ENCODE measurements around the gene DDX24. TPM values are rescaled to one million over a fixed set of nuclear protein-coding genes. Genes with fewer than 3 reads are reported as not detected.

DDX24 gene
- total RNA-seq, 4 donors from 2014 or later: 182 to 252 (median 201) TPM

GRCh38 chr14:94119071-94119470, 38.1 kb upstream of the DDX24 start:
- peaks cover 0 to 22% (median 0%) of the 10 kb centered on the region in 3 donors for H3K9me3 ChIP-seq
- H3K27ac ChIP-seq: no peak overlapping the region
- no peak overlapping the region for H3K4me3 ChIP-seq
- no peaks in the 10 kb centered on the region for H3K36me3 ChIP-seq
- H3K27me3 ChIP-seq: peaks cover 11% of the 10 kb centered on the region
- peaks cover 0 to 15% (median 5%) of the 10 kb centered on the region in 3 donors for H3K4me1 ChIP-seq
- no peak for ATAC-seq
- TF ChIP-seq POLR2A (IDR thresholded peaks at IDR 0.05) (no peak), POLR2AphosphoS5 (IDR thresholded peaks at IDR 0.05) (no peak), EP300 (IDR thresholded peaks at IDR 0.05) (no peak)
- TF ChIP-seq, protein P1, sequence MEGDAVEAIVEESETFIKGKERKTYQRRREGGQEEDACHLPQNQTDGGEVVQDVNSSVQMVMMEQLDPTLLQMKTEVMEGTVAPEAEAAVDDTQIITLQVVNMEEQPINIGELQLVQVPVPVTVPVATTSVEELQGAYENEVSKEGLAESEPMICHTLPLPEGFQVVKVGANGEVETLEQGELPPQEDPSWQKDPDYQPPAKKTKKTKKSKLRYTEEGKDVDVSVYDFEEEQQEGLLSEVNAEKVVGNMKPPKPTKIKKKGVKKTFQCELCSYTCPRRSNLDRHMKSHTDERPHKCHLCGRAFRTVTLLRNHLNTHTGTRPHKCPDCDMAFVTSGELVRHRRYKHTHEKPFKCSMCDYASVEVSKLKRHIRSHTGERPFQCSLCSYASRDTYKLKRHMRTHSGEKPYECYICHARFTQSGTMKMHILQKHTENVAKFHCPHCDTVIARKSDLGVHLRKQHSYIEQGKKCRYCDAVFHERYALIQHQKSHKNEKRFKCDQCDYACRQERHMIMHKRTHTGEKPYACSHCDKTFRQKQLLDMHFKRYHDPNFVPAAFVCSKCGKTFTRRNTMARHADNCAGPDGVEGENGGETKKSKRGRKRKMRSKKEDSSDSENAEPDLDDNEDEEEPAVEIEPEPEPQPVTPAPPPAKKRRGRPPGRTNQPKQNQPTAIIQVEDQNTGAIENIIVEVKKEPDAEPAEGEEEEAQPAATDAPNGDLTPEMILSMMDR (IDR thresholded peaks at IDR 0.05): no peak

- H3K36me3 ChIP-seq: no peaks in the 10 kb centered on the region
- no peak overlapping the region for H3K4me3 ChIP-seq
- no peak for TF ChIP-seq EP300 (IDR thresholded peaks at IDR 0.05)
- TF ChIP-seq, protein P1 (IDR thresholded peaks at IDR 0.05): no peak
- peaks cover 11% of the 10 kb centered on the region for H3K27me3 ChIP-seq
- no peak overlapping the region for H3K27ac ChIP-seq
- 70% methylated on average over 7 of the region's 9 CpGs; no CpG with 5 or more reads in 1 of the 2 donors for WGBS, 2 donors (ENCODE audit: low coverage in 1 of 2)
- ATAC-seq: no peak
- H3K9me3 ChIP-seq: peaks cover 0 to 22% (median 0%) of the 10 kb centered on the region in 3 donors
- H3K4me1 ChIP-seq: peaks cover 0 to 15% (median 14%) of the 10 kb centered on the region in 3 donors
Measured at GRCh38 chr14:94117856-94118255, 36.9 kb upstream of the DDX24 start.

GRCh38 chr14:94116701-94117100, 35.7 kb upstream of the DDX24 start:
- Histone ChIP-seq H3K4me1 (peaks cover 0 to 15% (median 14%) of the 10 kb centered on the region in 3 donors), H3K27me3 (peaks cover 11% of the 10 kb centered on the region), H3K27ac (no peak overlapping the region), H3K36me3 (no peaks in the 10 kb centered on the region), H3K9me3 (peaks cover 0 to 22% (median 0%) of the 10 kb centered on the region in 3 donors), H3K4me3 (no peak overlapping the region)
- 84% methylated on average over 4 of the region's 10 CpGs; no CpG with 5 or more reads in 1 of the 2 donors for WGBS, 2 donors (ENCODE audit: low coverage in 1 of 2)
- ATAC-seq: no peak
- TF ChIP-seq POLR2A (IDR thresholded peaks at IDR 0.05) (no peak), EP300 (IDR thresholded peaks at IDR 0.05) (no peak), POLR2AphosphoS5 (IDR thresholded peaks at IDR 0.05) (no peak)
- TF ChIP-seq, protein P1 (IDR thresholded peaks at IDR 0.05): no peak

- WGBS, 2 donors (ENCODE audit: low coverage in 1 of 2): 50 to 89% methylated on average over 2 to 3 of the region's 15 CpGs
- peak overlapping the region in 3 of 4 donors; percentile 78 to 84 (median 80) for H3K27ac ChIP-seq
- ATAC-seq: no peak
Measured at GRCh38 chr14:94115631-94116030, 34.6 kb upstream of the DDX24 start.

More at GRCh38 chr14:94115631-94116030, 34.6 kb upstream of the DDX24 start:
- Histone ChIP-seq H3K4me1 (peaks cover 0 to 23% (median 14%) of the 10 kb centered on the region in 3 donors), H3K4me3 (no peak overlapping the region), H3K36me3 (no peaks in the 10 kb centered on the region), H3K9me3 (peaks cover 0 to 16% (median 0%) of the 10 kb centered on the region in 3 donors), H3K27me3 (peaks cover 11% of the 10 kb centered on the region)
- no peak for TF ChIP-seq EP300 (IDR thresholded peaks at IDR 0.05)
- no peak for TF ChIP-seq POLR2A (IDR thresholded peaks at IDR 0.05)
- TF ChIP-seq POLR2AphosphoS5 (IDR thresholded peaks at IDR 0.05): no peak
- TF ChIP-seq, protein P1 (IDR thresholded peaks at IDR 0.05): no peak

All from gastroesophageal sphincter (tissue), 4 donors.